Chondrocyte (in vitro differentiated cells): ENCODE results near the gene MYO1D. TPM values are rescaled to one million over a fixed set of nuclear protein-coding genes. Genes with fewer than 3 reads are reported as not detected.
"Not testable (repeated sequence)": the region's sequence is repeated elsewhere in the genome, so short reads cannot be mapped to it uniquely, and the experiment has no call there.

Experiments
- DNase-seq: peaks from one replicate; pipeline ENCODE4 v3.0.0; 2021; ENCODE audit warnings: mixed read lengths, low spot score
- H3K27ac Mint-ChIP-seq: one replicate; pipeline ENCODE4 v1.8.0; 2021; ENCODE audit warnings: mild to moderate bottlenecking, moderate library complexity, mixed read lengths; ENCODE audit not compliant: unreplicated experiment
- H3K27me3 Mint-ChIP-seq: 2 replicates; pipeline ENCODE4 v1.8.0; 2021; ENCODE audit warnings: low read depth, mixed read lengths
- H3K36me3 Mint-ChIP-seq: 2 replicates; pipeline ENCODE4 v1.8.0; 2021; ENCODE audit warnings: low read depth, mixed read lengths
- H3K4me1 Mint-ChIP-seq: 2 replicates; pipeline ENCODE4 v1.8.0; 2021; ENCODE audit warnings: low read depth, mild to moderate bottlenecking, mixed read lengths
- H3K4me3 Mint-ChIP-seq: one replicate; pipeline ENCODE4 v1.8.0; 2021; ENCODE audit warnings: mild to moderate bottlenecking, moderate library complexity, mixed read lengths; ENCODE audit not compliant: unreplicated experiment
- H3K9me3 Mint-ChIP-seq: 2 replicates; pipeline ENCODE4 v1.8.0; 2021; ENCODE audit warnings: low read depth, mixed read lengths
- total RNA-seq: library from RNA; stranded (reverse); gene quantifications from 3 replicates; pipeline ENCODE4 v1.2.1, GENCODE V29; 2021
- TF ChIP-seq, protein P1 (sequence below): fragments of 200-600 bp; sonication (generic); IDR thresholded peaks from 2 replicates; pipeline ENCODE4 v1.5.0; 2021; ENCODE audit warnings: antibody characterized with exemption, mild to moderate bottlenecking, moderate library complexity

The MYO1D gene
- total RNA-seq, 1 donor from 2014 or later = 107 TPM

DNA sequence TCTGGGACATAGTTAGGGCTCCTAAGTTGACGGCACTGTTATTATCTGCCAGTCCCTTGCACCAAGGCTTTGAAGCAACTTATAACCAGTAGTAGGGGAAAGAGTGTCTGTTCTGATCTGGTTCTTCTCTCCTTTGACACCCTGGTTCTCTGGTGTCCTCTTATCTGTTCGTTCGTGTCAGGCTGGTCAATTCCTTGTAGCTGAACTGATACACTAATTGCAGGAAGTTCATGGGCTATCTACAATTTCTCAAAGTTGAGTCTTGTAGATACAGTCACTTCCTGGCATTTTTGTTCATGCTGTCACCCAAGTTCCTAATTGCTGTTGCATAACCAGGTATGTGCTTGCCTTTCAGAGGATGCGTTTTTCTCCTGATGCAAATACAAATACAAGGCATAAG lies 17.3 kb upstream of the MYO1D start:
- TF ChIP-seq, protein P1, sequence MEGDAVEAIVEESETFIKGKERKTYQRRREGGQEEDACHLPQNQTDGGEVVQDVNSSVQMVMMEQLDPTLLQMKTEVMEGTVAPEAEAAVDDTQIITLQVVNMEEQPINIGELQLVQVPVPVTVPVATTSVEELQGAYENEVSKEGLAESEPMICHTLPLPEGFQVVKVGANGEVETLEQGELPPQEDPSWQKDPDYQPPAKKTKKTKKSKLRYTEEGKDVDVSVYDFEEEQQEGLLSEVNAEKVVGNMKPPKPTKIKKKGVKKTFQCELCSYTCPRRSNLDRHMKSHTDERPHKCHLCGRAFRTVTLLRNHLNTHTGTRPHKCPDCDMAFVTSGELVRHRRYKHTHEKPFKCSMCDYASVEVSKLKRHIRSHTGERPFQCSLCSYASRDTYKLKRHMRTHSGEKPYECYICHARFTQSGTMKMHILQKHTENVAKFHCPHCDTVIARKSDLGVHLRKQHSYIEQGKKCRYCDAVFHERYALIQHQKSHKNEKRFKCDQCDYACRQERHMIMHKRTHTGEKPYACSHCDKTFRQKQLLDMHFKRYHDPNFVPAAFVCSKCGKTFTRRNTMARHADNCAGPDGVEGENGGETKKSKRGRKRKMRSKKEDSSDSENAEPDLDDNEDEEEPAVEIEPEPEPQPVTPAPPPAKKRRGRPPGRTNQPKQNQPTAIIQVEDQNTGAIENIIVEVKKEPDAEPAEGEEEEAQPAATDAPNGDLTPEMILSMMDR = no peak
- Mint-ChIP-seq H3K36me3 (no peaks in the 10 kb centered on the region), H3K9me3 (no peaks in the 10 kb centered on the region), H3K4me1 (peaks cover 5% of the 10 kb centered on the region), H3K4me3 (no peak overlapping the region), H3K27ac (no peak overlapping the region), H3K27me3 (peaks cover 7% of the 10 kb centered on the region)
- DNase-seq = no peak

DNA sequence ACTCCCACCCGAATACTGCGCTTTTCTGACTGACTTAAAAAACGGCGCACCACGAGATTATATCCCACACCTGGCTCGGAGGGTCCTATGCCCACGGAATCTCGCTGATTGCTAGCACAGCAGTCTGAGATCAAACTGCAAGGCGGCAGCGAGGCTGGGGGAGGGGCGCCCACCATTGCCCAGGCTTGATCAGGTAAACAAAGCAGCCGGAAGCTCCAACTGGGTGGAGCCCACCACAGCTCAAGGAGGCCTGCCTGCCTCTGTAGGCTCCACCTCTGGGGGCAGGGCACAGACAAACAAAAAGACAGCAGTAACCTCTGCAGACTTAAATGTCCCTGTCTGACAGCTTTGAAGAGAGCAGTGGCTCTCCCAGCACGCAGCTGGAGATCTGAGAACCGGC lies 10.5 kb upstream of the MYO1D start:
- H3K4me3 Mint-ChIP-seq, H3K9me3 Mint-ChIP-seq: not testable (repeated sequence)

DNA sequence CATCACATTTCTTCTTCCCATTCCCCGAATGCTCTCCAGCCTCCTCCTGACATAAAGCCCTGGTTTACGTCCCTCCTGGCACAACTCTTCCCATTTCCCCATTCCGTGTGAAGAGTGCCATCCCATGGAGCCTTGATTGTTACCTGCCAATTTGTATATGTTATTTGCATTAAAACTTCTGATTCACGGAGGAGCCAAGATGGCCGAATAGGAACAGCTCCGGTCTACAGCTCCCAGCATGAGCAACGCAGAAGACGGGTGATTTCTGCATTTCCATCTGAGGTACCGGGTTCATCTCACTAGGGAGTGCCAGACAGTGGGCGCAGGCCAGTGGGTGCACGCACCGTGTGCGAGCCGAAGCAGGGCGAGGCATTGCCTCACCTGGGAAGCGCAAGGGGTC lies 10.0 kb upstream of the MYO1D start:
- H3K27ac Mint-ChIP-seq, H3K4me1 Mint-ChIP-seq, H3K4me3 Mint-ChIP-seq, H3K36me3 Mint-ChIP-seq, H3K9me3 Mint-ChIP-seq, DNase-seq: not testable (repeated sequence)
- peaks cover 14% of the 10 kb centered on the region for H3K27me3 Mint-ChIP-seq

More for the DNA sequence above, 10.5 kb upstream of the MYO1D start:
- not testable (repeated sequence) for DNase-seq, H3K36me3 Mint-ChIP-seq, H3K27ac Mint-ChIP-seq, H3K4me1 Mint-ChIP-seq
- H3K27me3 Mint-ChIP-seq = peaks cover 14% of the 10 kb centered on the region

DNA sequence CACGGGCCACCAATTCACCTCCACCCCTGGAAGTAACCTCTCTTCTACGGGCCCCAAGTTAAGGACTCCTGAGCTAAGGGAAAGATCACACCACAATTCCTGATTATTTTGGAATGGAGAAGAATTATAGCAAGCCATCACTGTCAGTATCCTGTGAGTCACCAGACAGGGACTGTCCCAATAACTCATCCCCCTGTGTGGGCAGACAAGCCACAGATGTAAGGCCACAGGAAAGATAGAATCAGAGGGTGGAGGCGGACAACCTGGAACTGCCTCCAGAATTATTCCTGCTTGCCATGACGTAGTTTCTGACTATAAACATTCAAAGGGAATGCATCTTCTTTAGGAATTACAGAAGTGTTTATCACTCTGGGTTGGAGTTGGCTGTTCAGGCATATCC lies 5.8 kb upstream of the MYO1D start:
- TF ChIP-seq, protein P1 = no peak
- peaks cover 15% of the 10 kb centered on the region for H3K27me3 Mint-ChIP-seq
- no peak for DNase-seq
- H3K36me3 Mint-ChIP-seq = no peaks in the 10 kb centered on the region
- H3K4me1 Mint-ChIP-seq = peaks cover 10% of the 10 kb centered on the region
- no peaks in the 10 kb centered on the region for H3K9me3 Mint-ChIP-seq
- H3K27ac Mint-ChIP-seq = no peak overlapping the region
- H3K4me3 Mint-ChIP-seq = no peak overlapping the region

DNA sequence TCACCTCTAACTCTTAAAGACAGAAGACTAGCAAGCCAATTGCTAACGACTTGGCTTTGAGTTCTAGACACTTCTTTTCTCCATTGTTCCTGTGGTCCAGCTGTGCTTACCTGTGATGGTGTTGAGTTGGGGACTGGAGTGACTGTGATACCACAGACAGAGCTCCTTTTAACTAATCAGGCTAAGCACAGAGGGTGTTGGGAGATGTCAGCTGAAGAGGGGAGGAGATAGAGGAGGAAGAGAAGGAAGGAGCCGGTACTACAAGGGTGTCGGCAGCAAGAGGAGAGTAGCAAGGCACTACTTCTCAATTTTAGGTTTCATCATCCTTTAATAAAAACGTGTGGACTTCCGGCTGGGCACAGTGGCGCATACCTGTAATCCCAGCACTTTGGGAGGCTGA lies 5.1 kb upstream of the MYO1D start:
- Mint-ChIP-seq H3K4me3 (no peak overlapping the region), H3K27ac (no peak overlapping the region), H3K27me3 (peaks cover 15% of the 10 kb centered on the region), H3K9me3 (no peaks in the 10 kb centered on the region), H3K36me3 (no peaks in the 10 kb centered on the region), H3K4me1 (peaks cover 14% of the 10 kb centered on the region)
- DNase-seq = no peak
- TF ChIP-seq, protein P1 = no peak

DNA sequence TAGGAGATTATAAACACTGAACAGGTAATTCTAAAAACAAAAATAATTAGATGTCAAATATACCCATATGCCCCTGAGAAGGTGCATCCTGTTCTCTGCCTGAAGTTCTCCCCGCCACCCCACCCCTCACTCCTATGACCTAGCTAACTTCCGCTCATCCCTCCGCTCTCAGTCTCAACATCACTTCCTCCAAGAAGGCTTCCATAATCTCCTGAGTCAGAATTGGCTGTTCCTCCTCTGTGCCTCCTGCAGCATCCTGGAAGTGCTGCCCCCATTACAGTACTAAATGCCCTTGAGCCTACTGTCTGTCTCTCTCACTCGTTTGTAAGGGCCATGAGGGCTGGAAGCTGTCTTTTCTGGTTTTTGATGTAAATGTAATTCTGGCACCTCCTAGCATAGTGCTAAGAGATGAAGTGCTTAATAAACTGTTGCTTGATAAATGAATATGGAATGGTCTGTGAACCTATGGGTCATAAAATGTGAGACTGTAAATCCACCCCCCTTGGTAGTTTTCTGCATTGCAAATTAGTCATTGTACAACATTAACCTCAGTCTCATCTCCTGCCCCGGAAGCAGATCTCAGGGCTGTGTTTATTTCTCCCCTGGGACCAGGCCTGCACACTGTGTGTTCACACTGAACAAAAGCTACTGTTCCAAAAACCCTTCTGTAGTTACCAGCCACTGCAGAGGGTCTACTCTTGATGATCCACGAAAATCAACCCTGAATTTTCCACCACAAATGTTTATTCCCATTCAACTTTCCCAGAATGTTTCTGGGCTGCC lies 3.9 kb upstream of the MYO1D start:
- H3K27ac Mint-ChIP-seq = no peak overlapping the region
- no peaks in the 10 kb centered on the region for H3K9me3 Mint-ChIP-seq
- peaks cover 9% of the 10 kb centered on the region for H3K27me3 Mint-ChIP-seq
- DNase-seq = no peak
- H3K4me1 Mint-ChIP-seq = peaks cover 16% of the 10 kb centered on the region
- no peak overlapping the region for H3K4me3 Mint-ChIP-seq
- H3K36me3 Mint-ChIP-seq = no peaks in the 10 kb centered on the region
- TF ChIP-seq, protein P1 = no peak
